GM18520 (cell line): ENCODE results near the gene SMTN.
"Not testable (repeated sequence)": the region's sequence is repeated elsewhere in the genome, so short reads cannot be mapped to it uniquely, and the experiment has no call there.

Experiments used
- ATAC-seq: cut with Tn5 transposase; IDR thresholded peaks from one replicate; pipeline ENCODE4 v1.9.1; 2021; ENCODE audit not compliant: unreplicated experiment

The SMTN gene

DNA sequence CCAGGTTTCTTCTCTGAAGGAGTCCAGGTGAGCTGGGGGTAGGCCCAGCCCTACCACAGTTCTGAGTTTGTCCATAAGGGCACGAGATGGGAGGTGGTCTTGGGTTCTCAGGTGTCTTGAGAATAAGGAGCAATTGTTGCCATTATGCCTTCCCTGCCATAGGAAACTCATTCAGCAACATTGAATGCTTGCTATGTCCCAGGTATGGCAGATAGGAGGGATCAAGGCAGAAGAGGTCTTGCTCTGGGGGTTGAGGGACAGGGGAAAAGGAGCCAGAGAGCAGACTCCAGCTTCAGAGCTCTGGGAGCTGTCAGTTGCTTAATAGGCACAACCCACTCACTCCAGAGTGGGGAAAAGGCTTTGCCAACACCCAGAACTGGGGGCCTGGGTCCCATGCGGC, 22.0 kb downstream of the SMTN start:
- ATAC-seq = no peak

DNA sequence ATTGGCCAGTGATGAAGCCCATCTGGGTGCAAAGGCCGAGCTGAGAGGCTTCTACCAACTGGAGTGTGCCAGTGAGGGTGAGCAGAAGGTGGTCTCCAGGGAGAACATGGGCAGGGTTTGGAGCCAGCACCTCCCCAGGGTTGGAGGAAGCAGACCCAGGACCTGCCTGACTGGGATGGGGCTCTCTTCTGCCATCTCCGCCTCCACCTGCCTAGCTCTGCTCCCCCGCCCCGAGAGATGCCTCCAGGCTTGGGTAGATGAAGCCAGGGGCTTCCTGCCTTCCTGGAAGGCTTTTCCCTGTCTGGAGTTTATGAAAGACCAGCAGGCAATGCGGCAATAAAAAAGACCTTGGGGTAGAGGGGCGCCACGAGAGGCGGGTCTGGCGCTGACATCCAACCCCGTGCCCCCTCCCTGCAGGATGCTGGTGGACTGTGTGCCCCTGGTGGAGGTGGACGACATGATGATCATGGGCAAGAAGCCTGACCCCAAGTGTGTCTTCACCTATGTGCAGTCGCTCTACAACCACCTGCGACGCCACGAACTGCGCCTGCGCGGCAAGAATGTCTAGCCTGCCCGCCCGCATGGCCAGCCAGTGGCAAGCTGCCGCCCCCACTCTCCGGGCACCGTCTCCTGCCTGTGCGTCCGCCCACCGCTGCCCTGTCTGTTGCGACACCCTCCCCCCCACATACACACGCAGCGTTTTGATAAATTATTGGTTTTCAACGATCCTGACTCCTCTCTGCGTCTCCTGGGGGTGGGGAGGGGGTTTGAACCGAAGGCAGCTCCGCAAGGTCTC, 23.0 kb downstream of the SMTN start:
- no peak for ATAC-seq

DNA sequence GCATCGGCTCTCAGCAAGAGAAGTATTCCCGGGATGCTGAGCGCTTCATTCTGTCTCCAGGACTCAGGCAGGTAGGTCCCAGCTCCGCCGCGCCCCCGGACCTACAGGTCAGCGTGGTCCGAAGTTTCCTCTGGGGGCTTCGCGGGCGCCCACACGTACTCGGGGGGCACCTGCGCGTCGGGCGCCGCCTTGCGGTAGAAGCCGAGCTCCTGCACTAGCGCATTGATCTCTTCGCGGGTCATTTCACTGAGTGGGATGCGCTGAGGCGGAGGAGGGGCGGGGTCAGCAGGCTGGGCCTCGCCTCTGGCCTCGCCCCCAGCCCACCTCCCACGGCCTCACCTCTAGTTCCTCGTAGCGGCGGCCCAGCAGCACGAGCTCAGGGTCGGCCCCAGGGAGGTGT, 23.8 kb downstream of the SMTN start:
- ATAC-seq = no peak

DNA sequence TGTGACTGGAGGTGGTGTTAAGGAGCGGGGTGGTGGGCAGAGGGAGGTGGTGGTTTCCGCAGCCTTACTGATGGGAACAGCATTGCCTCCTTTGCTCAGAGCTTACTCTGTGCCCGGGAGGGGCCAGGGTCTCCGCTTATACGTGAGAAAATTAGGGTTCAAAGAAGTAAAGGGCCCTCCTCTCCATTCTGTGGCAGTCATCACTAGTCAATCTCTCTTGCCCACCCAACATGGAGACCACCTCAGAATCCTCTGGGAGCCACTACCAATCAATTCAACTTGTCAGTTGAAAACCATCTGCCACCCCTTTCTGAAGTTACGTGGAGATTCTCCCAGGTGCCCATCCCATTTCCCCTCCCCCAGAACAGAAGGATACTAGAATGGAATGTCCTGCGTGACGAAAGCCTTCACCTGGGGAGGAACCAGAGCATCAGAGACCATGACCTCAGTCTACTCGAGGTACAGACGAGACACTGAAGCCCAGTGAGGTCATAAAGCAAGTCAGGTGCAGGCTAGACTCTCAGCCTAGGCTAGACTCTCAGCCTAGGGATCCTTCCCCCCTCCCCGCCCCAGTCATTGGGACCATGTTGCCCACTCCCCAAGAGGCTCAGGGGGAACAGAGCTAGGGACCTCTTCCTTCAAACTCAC, 24.3 kb downstream of the SMTN start:
- ATAC-seq = no peak

DNA sequence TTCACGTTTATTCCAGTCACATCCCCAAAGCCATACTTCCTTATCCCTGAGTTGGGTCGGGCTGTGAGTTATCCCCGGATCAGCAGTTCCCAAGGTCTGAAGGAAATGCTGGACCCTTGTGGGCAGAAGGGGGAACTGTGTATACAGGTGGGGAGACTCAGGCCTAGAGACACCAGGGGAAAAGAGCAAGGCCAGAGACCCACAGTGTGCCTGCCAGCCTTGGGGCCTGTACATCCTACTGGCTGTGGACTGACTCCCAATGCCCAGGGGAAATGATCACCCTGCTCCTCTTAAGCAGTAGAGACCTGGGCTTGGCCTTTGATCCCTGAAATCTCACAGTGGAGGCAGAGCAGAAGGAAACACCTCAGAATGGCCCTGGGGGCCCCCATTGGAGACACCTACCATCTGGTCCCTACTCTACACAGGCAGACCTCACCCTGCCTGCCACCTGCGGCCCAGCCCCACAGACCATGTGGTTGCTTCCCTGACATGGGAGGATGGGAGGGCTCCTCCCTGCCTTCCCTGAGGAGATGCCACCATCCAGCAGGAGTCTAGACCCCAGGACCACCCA, 25.0 kb downstream of the SMTN start:
- ATAC-seq = no peak

DNA sequence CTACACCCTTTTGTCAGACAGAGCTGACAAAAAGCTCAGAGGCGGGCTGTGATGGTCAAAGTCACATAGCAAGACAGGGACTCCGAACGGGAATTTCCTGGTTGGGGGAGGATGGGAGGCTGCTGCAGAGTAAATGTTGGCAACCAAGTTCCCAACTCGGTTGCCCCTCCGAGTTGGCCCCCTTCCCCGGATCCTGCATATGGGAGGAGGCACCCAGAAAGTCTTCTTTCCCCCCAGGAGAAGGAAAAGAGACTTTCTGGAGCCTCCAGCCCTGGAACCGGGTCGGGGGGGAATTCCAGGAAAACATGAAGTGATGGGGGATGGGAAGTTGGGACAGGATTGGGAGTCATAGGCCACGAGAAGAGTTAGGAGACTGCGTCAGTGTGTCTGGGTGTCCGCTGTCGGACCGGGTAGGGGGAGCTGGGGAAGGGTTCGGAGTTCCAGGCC, 25.6 kb downstream of the SMTN start:
- ATAC-seq = no peak

DNA sequence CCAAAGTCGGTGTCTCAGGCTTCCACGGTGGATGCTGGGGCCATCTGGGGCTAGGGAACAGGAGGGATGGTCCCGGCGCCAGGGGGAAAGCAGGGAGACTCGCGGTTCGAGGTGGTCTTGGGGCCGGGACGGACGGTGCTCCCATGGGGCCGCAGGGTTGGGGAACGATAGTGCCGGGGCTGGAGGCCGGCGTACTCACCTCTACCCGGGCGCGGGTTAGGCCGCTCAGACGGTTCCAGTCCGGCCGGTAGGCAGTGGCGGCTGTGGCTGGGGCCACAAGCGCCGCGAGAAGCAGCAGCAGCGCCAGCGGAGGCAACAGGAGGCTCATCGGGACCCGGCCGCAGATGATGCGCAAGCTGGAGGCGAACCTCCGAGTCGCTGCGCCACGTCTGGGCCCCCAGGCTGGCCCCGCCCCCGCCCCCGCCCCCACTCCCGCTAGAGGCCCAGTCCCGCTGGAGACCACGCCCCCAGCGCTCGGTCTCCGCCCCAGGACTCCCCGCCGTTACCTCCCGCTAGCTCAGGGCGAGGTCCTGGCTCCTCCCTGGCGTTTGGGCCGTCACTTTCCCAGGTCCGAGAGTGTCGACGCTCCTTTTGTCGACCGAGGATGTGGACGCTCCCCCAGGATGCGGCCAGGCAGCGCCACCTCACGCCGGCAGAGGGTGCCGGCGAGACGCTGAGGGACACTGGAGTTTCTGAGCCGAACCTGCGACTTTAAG, 26.2 kb downstream of the SMTN start, which contains the start of gene SELENOM:
Gene SELENOM, minus strand, starts transcription at position 391 of the 716 bp plus-strand sequence. Its CDS starts 63 bp downstream, at position 328.
- ATAC-seq = peak; percentile 64

DNA sequence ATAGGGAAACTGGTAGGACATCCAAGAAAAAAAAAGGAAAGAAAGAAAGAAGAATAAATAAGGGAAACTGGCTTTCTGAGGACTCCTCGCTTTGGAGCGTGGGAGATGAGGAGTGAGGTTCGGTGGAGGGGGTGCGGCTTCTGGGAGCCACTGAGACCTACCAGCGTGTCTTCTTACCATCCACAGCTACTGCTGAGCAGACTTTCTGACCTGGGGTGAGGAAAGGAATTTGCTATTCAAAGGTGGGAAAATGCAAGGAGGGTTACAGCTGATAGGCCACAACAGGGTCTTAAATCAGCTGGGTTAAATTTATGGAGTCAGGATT, 26.7 kb downstream of the SMTN start:
- ATAC-seq = no peak

DNA sequence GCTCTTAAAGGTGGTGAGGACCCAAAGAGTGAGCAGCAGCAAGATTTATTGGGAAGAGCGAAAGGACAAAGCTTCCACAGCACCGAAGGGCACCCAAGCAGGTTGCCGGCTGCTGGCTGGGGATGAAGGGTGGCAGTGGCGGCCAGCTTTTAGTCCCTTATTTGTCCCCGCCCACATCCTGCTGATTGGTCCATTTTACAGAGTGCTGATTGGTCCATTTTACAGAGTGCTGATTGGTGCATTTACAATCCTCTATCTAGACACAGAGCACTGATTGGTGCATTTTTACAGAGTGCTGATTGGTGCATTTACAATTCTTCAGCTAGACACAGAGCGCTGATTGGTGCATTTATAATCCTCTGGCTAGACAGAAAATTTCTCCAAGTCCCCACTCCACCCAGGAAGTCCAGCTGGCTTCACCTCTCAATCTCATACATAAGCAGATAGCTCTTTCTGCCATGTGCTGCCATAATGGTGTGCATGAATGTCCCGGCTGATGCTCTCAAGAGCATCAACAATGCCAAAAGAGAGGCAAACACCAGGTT, 31.5 kb downstream of the SMTN start:
- ATAC-seq = not testable (repeated sequence)

DNA sequence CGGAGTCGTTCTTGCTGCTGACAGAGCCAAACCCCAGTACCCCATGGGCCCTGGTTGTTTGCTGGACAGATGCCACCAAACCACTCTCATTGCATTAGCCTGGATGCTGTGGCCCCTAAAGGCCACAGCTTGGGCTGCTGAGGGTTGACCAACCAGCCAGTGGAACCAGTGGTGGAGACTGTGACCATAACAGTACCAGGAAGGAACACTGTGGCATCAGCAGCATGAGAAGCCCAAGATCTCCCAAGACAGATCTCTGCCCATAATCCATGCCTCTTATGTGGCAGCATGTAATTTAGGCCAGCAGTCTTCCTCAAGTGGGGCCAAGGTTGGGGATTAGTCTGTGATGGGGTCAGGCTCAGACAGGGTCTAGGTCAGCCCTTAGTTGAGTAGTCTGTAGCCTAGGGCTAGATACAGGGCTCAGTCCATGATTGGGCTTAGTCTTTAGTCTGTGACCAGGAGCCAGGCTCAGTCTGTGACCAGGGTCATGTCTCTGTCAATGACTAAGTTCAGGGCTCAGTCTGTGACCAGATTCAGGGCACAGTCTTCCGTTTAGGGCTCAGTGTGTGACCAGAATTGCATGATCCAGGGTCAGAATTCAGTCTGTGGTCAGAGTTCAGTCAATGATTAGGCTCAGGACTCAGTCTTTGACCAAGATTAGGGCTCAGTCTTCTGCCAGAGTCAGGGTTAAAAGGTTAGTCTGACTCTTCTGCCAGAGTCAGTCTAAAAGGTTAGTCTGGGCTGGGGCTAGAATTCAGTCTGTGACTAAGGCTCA, 37.1 kb downstream of the SMTN start:
- no peak for ATAC-seq

DNA sequence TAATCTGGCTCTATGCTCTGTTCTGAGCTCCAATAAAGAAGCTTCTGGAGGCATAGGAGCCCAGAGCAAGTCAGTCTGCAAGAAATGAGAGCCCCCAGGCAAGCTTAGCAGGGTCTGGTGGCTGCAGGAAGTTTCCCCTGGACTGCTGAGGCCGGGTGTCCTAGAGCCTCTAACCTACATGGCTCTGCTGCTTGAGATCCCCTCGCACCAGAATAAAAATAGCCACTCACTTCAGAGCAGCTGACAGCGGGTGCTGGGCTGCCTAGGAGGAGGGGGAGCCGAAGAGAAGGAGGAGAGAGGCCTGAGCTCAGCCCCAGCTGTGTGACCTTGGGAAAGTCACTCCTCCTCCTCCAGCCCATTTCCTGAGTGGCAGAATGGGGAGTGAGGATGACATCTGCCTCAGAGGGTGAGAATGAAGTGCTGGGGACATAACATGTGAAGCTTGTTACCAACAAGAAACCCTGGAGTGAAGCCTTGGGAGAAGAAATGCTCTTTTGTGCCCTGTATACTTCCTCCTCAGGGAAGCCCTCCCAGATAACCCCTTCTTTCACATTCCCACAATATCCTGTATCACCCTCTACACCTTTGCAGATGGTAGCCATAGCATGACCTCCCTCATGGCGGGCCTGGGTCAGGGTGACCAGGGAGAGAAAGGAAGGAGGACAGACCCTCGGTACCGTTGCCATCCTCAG, 38.1 kb downstream of the SMTN start:
- ATAC-seq = no peak

DNA sequence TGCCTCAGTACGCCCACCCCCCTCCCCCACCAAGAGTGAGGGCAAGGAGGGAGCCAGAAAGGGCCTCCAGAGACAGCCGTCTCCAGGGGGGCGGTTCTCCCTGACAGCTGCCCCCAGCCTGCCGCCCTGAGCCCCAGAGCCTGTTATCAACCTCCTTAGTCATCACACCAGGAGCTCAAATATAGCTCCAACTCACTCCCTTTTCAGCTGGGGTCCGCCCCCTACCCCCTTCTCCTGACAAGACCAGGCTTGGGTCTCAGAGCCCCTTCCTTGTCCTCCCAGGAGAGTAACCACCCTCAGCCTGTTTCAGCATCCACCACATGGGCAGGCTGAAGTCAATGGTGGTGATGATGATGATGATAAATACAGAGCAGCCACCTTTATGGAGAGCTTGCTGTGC, 39.1 kb downstream of the SMTN start:
- no peak for ATAC-seq

DNA sequence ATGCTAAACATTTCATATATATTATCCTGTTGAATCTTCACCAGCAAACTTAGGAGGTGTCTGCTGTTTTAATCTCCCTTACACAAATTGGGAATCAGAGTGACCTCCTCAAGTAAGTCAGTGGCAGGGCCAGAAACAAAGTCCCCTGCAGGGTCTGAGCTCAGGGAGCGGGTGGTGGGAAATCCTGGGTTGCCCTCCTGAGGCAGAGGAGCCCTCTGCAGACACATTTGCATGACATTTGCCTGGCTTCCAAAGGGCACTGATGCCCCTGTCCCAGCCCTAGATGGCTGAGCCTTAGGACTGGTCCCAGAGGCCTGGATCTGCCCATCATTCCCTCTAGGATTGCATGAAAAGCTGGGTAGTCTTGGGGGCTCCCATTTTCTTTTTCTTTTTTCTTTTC, 39.5 kb downstream of the SMTN start:
- ATAC-seq = no peak

DNA sequence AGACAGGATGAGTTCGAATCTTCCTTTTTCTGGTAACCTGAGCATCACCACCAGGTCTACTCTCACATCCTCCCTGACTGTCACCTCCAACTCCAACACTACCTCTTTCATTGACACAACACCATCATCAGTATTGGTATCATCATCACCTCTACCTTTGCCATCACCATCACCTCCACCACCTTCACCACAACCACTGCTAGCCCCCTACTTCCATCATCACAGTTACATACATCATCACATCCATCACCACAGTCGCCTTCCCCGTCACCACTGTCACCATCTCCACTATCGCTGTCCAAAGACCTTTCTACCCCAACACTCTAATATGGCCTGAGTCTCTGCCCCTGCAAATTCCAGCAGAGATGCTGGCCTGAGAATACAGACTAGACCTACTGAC, 40.3 kb downstream of the SMTN start:
- ATAC-seq = no peak

DNA sequence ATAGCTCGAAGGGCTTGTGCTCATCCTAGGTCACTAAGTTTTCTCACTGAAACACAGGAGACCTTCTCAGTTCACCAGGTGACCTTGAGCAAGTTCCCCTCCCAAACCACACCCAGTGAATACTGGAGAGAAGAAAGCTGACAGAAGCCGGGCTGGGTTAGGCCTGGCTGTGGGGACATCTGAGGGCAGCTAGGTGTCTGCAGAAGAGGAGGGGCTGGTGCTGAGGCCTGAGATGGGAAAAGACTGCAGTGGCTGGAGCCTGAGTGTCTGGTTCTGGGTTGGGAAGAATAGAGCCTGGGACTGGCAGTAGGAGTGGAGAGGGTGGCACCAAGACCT, 41.0 kb downstream of the SMTN start:
- no peak for ATAC-seq

DNA sequence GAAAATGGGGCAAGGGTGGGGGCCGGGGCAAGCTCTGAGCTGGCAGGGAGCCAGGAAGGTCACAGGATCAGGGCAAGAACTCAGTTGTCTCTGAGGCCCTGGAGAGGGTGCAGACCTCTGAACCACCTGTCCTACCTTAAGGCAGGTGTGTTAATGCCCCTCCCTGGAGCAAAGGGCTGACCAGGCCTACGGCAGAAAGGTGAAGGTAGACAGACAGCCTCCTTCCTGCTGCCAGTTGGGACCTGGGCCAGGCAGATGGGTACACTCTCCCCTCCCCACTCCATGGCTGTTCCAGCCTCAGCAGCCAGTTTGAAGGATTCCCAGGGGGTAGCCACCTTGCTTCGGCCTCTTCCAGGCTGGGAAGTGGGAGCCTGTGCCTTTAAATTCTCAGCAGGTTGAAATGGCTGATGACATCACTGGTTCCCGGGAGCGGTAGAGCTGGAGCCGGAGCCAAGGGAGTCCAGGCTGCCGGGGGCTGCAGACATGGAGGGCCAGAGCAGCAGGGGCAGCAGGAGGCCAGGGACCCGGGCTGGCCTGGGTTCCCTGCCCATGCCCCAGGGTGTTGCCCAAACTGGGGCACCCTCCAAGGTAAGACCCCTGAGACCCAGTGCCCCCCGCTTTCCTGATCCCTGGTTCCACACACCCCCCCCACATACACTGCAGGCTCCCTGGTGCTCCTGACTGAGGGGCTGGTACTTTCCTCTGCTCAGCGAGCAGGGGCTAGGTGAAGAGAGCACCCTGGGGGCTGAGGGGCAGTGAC, 41.6 kb downstream of the SMTN start, which contains the start of gene INPP5J:
Gene INPP5J, plus strand, starts transcription at position 435 of the 760 bp plus-strand sequence. Its CDS starts 49 bp downstream, at position 484.
- ATAC-seq = no peak

DNA sequence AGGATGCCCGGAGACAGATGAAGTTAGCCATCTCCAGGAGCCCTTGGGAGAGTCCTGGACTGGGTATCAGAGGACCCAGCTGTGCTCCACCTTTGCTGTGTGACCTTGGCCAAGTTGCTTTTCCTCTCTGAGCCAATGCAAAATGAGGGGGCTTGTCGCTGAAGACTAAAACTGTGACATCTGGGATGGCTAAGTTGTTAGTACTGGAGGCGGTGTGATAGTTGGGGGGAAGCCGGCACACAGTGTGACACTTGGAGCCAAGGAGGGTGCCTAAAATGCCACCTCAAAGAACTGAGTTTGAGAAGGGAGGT, 42.1 kb downstream of the SMTN start:
- no peak for ATAC-seq

DNA sequence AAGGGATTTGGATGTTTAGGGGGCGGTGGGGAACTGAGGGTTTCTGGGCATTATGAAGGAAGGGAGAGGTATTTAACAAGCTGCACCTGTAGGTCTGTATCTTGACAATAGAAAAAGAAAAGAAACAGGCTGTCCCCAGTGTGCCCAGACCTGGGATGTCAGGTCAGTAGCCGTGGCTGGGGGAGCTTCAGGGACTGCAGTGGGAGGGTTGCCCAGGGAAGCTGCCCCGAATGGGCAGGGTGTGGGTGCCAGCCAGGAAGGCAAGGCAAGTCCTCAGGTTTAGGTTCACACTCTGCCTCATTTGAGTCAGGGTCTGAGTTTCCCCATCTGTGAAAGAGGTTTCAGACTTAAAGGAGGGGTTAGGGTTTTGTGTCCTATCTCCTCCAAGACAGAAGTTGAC, 43.2 kb downstream of the SMTN start:
- ATAC-seq = no peak

DNA sequence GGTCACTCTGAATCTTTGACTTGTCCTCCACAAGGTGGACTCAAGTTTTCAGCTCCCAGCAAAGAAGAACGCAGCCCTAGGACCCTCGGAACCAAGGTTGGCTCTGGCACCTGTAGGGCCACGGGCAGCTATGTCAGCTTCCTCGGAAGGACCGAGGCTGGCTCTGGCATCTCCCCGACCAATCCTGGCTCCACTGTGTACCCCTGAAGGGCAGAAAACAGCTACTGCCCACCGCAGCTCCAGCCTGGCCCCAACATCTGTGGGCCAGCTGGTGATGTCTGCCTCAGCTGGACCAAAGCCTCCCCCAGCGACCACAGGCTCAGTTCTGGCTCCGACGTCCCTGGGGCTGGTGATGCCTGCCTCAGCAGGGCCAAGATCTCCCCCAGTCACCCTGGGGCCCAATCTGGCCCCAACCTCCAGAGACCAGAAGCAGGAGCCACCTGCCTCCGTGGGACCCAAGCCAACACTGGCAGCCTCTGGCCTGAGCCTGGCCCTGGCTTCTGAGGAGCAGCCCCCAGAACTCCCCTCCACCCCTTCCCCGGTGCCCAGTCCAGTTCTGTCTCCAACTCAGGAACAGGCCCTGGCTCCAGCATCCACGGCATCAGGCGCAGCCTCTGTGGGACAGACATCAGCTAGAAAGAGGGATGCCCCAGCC, 43.8 kb downstream of the SMTN start:
- no peak for ATAC-seq
